HEK293T (cell line): ENCODE data around the gene TMEM218.

Experiments
- ARNT ChIP-seq: fragments of 450-650 bp; IDR thresholded peaks from 2 replicates; pipeline ENCODE4 v1.6.1; 2017; ENCODE audit warnings: mild to moderate bottlenecking
- ELF4 ChIP-seq: fragments of 450-650 bp; IDR thresholded peaks from 2 replicates; pipeline ENCODE4 v1.6.1; 2017; ENCODE audit warnings: antibody characterized with exemption
- FOXM1 ChIP-seq: fragments of 450-650 bp; IDR thresholded peaks from 2 replicates; pipeline ENCODE4 v1.6.1; 2017; ENCODE audit warnings: mild to moderate bottlenecking, borderline replicate concordance

DNA sequence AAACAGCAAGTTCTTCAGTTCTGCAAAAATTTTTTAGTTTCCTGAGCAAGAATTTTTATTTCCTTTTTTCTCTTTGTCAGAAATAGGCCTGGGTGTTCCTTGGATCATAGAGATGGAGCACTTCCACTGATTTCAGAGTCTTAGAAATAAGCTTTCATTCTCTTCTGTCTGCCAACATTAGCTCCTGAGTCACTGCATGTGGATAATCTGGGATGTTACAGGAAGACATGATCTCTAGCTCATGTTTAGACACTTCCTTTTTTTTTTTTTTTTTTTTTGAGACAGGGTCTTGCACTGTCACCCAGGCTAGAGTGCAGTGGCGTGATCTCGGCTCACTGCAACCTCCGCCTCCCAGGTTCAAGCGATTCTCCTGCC is 13.2 kb upstream of the TMEM218 start:
- TF ChIP-seq ELF4 (no peak), ARNT (no peak), FOXM1 (no peak)
